Activated CD8-positive, alpha-beta memory T cell treated with anti-CD3 and anti-CD28 coated beads for 4 hours (primary cell): Measurements from ENCODE around the gene ANO6.
"Not testable (repeated sequence)": the region's sequence is repeated elsewhere in the genome, so short reads cannot be mapped to it uniquely, and the experiment has no call there.

Experiments
- DNase-seq, 2 donors: peaks; one replicate each; pipeline ENCODE4 v3.0.0-alpha.2; 2020; ENCODE audit warnings: low read depth in 2 of 2

ANO6 gene

DNA sequence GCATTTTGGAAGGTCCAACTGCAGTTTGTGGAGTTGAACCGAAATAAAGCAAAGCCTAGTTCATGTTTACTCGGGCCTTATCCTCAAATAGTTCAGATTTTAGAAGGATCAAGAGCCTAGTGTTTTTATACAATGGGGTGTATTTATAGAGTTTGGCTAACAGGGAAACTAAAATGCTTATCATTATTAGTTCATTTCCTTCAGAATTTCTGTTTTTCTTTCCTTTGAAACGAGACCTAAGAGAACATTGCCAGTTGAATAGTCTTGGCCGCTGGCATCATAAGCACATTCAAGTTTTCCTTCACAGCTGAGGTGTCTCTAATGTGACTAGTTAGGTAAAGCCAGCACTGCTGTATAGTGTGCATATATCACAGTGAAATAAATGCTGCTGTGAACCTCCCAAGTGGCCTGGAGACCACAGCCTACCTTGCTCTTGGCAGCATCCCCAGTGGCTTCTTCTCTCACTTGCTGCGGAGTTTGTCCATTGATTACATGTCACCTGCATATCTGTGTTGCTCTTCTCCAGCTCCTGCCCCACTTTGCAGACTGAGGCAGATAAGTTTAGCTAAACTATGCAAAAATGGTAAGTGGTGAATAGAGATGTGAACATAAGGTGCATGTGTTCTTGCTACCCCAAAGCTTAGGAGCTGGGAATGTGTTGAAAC is 88.8 kb downstream of the ANO6 start:
- no peak for DNase-seq

GRCh38 chr12:45305907-45306306 is 90.0 kb downstream of the ANO6 start:
- DNase-seq: no peak

GRCh38 chr12:45309836-45310626 is 94.1 kb downstream of the ANO6 start:
- DNase-seq: no peak

GRCh38 chr12:45310627-45310968 is 94.7 kb downstream of the ANO6 start:
- DNase-seq: no peak

- no peak for DNase-seq
Observed at GRCh38 chr12:45312012-45312411, 96.1 kb downstream of the ANO6 start.

- DNase-seq: no peak
Observed at GRCh38 chr12:45314770-45315169, 98.9 kb downstream of the ANO6 start.

- DNase-seq: no peak
Observed at GRCh38 chr12:45315462-45315861, 99.6 kb downstream of the ANO6 start.

GRCh38 chr12:45317261-45317660 is 101.4 kb downstream of the ANO6 start:
- not testable (repeated sequence) for DNase-seq

DNA sequence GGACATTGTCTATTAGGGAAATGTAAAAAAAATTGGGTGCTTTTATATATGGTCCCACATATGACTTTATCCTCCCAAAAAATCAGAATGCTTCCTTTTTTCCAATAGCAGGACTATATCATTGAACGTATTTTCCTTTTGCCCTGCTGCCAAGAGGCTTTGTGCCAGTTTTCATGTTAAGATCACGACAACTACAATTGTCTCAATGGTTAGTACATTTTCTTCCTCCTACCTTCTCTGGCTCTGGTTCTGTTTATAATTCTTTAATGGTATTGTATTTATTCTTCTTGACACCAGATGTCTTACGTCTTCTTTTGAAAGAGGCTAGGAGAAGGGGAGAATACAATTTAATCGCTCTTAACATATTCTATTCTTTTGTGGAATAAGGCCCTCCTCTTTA is 106.9 kb downstream of the ANO6 start:
- no peak for DNase-seq

DNA sequence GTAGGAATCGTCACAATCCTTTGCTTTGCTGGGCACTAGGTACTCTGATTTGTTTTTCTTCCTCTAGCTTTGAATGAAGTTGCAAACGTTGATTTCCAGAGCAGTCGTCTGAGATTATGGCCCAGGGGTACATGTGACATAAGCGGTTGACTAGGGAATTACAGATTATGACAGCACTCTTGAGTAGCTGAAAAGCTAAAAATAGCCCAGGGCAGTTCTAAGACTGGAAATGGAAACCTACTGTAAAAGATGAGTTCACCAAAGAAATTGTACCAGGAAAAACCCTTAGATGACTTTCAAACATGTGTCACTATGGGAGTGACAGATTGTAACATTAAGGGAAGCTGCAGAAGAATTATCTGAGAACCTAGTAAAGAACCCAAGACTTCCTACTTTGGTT is 108.5 kb downstream of the ANO6 start:
- no peak for DNase-seq

GRCh38 chr12:45326358-45326975 is 110.6 kb downstream of the ANO6 start:
- DNase-seq: no peak

DNA sequence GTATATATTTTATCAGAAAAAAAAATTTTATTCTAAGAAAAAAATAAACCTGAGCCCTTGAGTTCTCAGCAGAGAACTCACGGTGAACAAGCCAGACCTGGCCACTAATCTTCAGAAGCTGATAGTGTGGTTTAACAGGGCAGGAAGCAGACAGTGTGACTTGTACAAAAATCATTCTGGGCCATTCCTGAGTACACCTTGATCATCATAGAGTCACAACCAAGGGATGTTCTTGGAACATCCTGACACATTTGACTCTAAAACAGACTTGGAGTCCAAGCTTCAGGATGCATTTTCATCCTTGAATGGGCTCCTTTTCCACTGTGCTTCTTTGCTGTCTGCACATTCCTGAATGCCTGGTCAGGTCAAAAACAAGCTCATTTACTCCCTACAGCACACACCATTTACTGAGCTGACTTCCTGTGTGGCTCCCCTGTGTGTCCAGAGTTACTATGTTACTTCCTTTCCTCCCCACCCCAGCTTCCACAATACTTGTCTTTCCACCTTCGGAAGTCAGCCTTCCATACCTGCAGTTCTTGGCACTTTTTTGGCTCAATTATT is 112.0 kb downstream of the ANO6 start:
- no peak for DNase-seq

DNA sequence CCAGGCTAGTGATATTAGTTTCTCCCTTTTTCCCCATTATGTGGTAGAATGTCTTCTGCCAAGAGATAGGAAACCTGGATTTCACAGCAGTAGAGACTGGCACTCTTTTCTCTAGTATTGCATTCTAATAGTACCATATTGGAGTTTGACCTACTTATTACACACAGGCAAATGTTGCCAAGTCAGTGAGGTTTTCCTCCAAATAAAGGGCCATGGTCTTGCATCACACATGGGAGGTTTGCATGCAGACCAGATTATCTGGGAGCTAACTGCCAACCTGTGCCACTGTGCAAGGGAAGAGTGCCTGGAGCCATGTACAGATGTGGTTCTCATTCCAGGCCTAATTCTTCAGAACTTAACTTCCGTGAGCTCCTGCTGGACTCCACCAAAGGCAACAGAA is 113.3 kb downstream of the ANO6 start:
- DNase-seq: no peak

DNA sequence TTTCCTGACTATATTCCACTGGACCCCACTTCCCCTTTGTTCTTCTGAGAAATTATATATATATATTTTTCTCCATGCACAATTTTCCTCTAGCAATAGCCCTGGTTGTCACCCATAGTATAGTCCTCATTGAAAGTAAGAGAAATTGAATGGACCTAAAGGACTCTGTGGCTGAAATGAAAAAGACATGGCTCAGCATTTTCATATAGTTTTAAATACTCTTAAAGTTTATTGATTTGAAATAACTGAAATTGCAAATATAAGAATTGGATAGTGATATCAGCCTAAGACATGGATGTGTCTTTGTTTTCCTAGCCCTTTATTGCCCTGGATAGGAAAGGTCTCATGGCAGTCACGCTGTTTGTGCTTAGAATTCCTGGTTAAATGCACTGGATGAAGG is 113.8 kb downstream of the ANO6 start:
- no peak for DNase-seq

DNA sequence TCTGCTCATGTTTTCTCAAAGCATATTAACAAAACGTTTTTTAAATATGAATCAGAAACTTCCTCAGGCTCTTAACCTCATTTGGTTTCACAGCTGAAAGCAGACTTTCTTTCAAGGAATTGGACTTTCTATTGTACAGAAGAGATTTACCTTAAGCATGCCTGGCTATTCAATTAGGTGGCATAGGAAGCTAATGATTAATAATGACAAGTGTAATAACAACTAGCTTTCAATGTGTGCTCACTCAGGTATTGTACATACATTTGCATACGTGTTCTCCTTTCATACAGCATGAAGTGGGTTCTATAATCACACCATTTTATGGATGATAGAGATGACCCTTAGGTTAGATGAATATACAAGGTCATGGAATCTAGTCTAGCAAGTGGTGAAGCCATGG is 115.7 kb downstream of the ANO6 start:
- DNase-seq: no peak

DNA sequence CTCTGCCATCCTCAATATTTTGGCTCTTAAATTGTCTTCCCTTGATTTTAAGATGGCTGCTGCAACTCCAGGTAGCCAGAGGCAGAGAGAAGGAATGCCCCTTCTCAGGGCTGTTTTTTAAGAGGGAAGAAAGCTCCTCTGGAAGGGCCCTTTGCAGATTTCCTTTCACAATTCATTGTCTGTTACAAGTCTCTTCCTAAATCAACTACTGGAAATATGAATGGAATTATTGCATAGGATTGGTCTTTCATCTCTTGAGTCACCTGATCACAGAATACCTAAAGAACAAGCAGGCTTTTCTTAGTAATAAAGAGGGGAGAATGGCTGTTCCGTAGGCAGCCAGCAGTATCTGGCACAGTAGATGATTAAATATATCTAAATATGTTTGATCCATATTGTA is 118.5 kb downstream of the ANO6 start:
- DNase-seq: no peak

GRCh38 chr12:45336331-45336730 is 120.4 kb downstream of the ANO6 start:
- DNase-seq: no peak

DNA sequence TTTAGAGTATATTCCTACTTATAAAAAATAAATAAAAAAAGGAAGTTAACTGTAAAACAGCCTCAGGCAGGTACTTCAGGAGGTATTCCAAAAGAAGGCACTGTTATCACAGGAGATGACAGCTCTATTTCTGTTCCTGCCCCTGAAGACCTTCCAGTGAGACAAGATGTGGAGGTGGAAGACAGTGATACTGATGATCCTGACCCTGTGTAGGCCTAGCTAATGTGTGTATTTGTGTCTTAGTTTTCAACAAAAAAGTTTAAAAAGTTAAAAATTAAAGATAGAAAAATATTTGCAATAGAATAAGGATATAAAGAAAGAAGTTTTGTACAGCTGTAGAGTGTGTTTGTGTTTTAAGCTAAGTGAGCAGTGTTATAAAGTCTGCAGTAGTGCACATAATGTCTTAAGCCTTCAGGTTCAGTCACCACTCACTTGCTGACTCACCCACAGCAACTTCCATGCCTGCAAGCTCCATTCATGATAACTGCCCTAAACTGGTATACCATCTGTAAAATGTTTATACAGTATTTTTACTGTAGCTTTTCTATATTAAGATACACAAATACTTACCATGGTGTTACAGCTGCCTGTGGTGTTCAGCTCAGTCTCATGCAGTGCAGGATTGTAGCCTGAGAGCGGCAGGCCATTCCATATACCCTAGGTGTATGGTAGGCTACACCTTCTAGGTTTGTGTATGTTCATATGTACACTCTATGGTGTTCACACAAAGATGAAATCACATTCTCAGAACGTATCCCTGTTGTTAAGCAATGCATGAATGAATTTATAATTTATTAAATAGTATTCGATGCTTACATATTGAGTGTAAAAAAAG is 121.1 kb downstream of the ANO6 start:
- no peak for DNase-seq

- DNase-seq: no peak
Observed at GRCh38 chr12:45337835-45338234, 121.9 kb downstream of the ANO6 start.

GRCh38 chr12:45338272-45338671 is 122.4 kb downstream of the ANO6 start:
- DNase-seq: no peak

DNA sequence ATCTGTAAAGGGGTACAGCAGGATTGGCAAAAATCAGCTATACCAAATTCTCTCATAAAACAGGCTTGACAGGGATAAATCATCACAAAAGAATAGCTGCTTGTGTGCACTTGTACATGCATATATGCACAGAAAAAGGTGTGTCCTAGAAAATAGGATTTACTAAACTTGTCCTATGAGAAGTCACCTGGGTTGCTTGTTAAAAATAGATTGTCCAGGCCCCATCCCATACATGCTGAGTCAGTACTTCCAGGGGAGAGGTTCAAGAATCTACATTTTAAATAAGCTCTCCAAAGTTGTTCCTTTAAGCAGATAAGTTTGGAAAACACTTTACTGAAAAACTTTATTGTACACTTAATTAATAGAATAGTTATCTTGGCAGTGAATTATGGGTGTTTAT is 123.1 kb downstream of the ANO6 start:
- no peak for DNase-seq

DNA sequence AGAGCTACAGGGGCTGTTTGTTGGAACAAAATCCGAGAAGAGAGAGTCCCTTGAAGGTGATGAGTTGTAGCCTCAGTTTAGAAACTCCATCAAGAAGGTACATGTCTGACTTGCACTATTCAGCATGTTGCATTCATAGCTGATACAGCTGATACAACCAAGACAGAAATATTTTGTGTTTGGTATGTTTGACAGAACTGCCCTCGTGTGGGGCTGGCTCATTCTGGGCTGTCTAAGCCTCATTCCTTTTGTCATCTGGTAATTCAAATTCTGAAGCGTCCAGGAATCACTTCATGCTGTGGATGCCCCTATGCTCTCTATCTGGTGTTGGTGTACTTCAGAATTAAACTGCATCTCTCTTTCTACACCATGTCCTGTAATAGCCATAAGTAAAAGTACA is 126.3 kb downstream of the ANO6 start:
- no peak for DNase-seq
